Gastrocnemius medialis (tissue), 4 donors: ENCODE data around the gene PRKG1.

ENCODE experiments used
- CTCF ChIP-seq, 5 experiments: fragments of 450-650 bp in 3 of 5; fragments of 200-600 bp in 2 of 5; sonication (generic) in 2 of 5; IDR thresholded peaks in 4 of 5; conservative IDR thresholded peaks in 1 of 5; 1 replicate in 4 of 5; 2 replicates in 1 of 5; pipeline ENCODE4 v1.5.1; 2016 to 2019; ENCODE audit warnings: antibody characterized with exemption in 5 of 5, mild to moderate bottlenecking in 3 of 5, moderate library complexity in 3 of 5
- POLR2A ChIP-seq, 2 donors: fragments of 450-650 bp; IDR thresholded peaks; one replicate each; pipeline ENCODE4 v1.6.1; 2017; ENCODE audit warnings: antibody characterized with exemption in 2 of 2, mild to moderate bottlenecking in 2 of 2, moderate library complexity in 2 of 2

- TF ChIP-seq CTCF (IDR thresholded peaks at IDR 0.05 in 4 of 5, conservative IDR thresholded peaks at IDR 0.05 in 1 of 5): no peak
- TF ChIP-seq POLR2A (IDR thresholded peaks at IDR 0.05): no peak
Measured at GRCh38 chr10:51318399-51319172, 244.3 kb downstream of the PRKG1 start.
